Epithelial cell of esophagus (primary cell): Measurements from ENCODE around the gene SAMHD1.

Experiments
- DNase-seq: peaks from one replicate; pipeline ENCODE4 v3.0.0; 2010; ENCODE audit warnings: low read depth
- H3K4me3 ChIP-seq: 2 replicates; pipeline ENCODE4 v1.5.1; 2011; ENCODE audit warnings: mild to moderate bottlenecking, low read length, control low read depth
- CTCF ChIP-seq: IDR thresholded peaks from 2 replicates; pipeline ENCODE4 v1.5.1; 2011; ENCODE audit warnings: low read depth, mild to moderate bottlenecking, low read length, control low read depth, inconsistent platforms; ENCODE audit not compliant: insufficient read depth; ENCODE audit errors: missing control alignments

Gene SAMHD1

GRCh38 chr20:36862857-36863668 is 88.4 kb downstream of the SAMHD1 start:
- peak overlapping the region; percentile 54 for H3K4me3 ChIP-seq
- no peak for TF ChIP-seq CTCF
- no peak for DNase-seq

GRCh38 chr20:36861875-36862801 is 89.4 kb downstream of the SAMHD1 start:
- TF ChIP-seq CTCF: no peak
- peak overlapping the region; percentile 54 for H3K4me3 ChIP-seq
- peak; percentile 99 for DNase-seq

GRCh38 chr20:36861625-36861874 is 90.0 kb downstream of the SAMHD1 start:
- no peak for DNase-seq
- H3K4me3 ChIP-seq: peak overlapping the region; percentile 54

GRCh38 chr20:36860811-36861624 is 90.5 kb downstream of the SAMHD1 start:
- TF ChIP-seq CTCF: no peak
- no peak for DNase-seq
- peak overlapping the region; percentile 54 for H3K4me3 ChIP-seq

More at GRCh38 chr20:36861625-36861874, 90.0 kb downstream of the SAMHD1 start:
- TF ChIP-seq CTCF: no peak

- no peak for DNase-seq
- TF ChIP-seq CTCF: no peak
- no peak overlapping the region for H3K4me3 ChIP-seq
Measured at GRCh38 chr20:36860339-36860738, 91.2 kb downstream of the SAMHD1 start.

GRCh38 chr20:36859700-36860330 is 91.7 kb downstream of the SAMHD1 start:
- TF ChIP-seq CTCF: no peak
- DNase-seq: no peak
- no peak overlapping the region for H3K4me3 ChIP-seq
